ENCODE measurements around the gene BCR.

The BCR gene

GRCh38 chr22:23202812-23203451 is 22.6 kb downstream of the BCR start:
- no peak for DNase-seq

GRCh38 chr22:23203452-23204124 is 23.3 kb downstream of the BCR start:
- DNase-seq: no peak

GRCh38 chr22:23204125-23204488 is 23.8 kb downstream of the BCR start:
- DNase-seq: no peak

- peak; percentile 82 for DNase-seq
Measured at GRCh38 chr22:23204541-23205157, 24.3 kb downstream of the BCR start.

GRCh38 chr22:23205339-23206049 is 25.2 kb downstream of the BCR start:
- peak; percentile 13 for DNase-seq

GRCh38 chr22:23206915-23207314 is 26.6 kb downstream of the BCR start:
- no peak for DNase-seq

GRCh38 chr22:23207729-23208393 is 27.6 kb downstream of the BCR start:
- peak; percentile 79 for DNase-seq

- DNase-seq: no peak
Measured at GRCh38 chr22:23210428-23211170, 30.3 kb downstream of the BCR start.

GRCh38 chr22:23211622-23212021 is 31.3 kb downstream of the BCR start:
- no peak for DNase-seq

- peak; percentile 95 for DNase-seq
Measured at GRCh38 chr22:23212061-23213021, 32.0 kb downstream of the BCR start.

- DNase-seq: no peak
Measured at GRCh38 chr22:23213022-23213555, 32.8 kb downstream of the BCR start.

- no peak for DNase-seq
Measured at GRCh38 chr22:23213581-23214334, 33.4 kb downstream of the BCR start.

GRCh38 chr22:23214398-23214797 is 34.1 kb downstream of the BCR start:
- no peak for DNase-seq

- DNase-seq: no peak
Measured at GRCh38 chr22:23215294-23216241, 35.3 kb downstream of the BCR start.

- DNase-seq: no peak
Measured at GRCh38 chr22:23216461-23217170, 36.3 kb downstream of the BCR start.

- DNase-seq: no peak
Measured at GRCh38 chr22:23217171-23218052, 37.1 kb downstream of the BCR start.
